Panc1 (cell line): ENCODE measurements around the gene OR56B1.

Experiments used
- CTCF ChIP-seq: fragments of 450-650 bp; IDR thresholded peaks from 2 replicates; pipeline ENCODE4 v1.5.1; 2017; ENCODE audit warnings: mild to moderate bottlenecking
- POLR2AphosphoS5 ChIP-seq: IDR thresholded peaks from 2 replicates; pipeline ENCODE4 v1.6.1; 2012; ENCODE audit warnings: mild to moderate bottlenecking, low read depth, low read length, moderate library complexity
- REST ChIP-seq, 2 experiments: IDR thresholded peaks; 2 replicates each; pipeline ENCODE4 v1.6.1; 2011 to 2012; ENCODE audit warnings: low read depth in 2 of 2, control low read depth in 1 of 2, low read length in 1 of 2, mild to moderate bottlenecking in 1 of 2, moderate library complexity in 1 of 2; ENCODE audit not compliant: insufficient read depth in 1 of 2

GRCh38 chr11:5713695-5714094, 22.6 kb upstream of the OR56B1 start:
- TF ChIP-seq CTCF (no peak), POLR2AphosphoS5 (no peak), REST (IDR thresholded peaks at IDR 0.05; ENCODE audit: insufficient read depth in 1 of 2, low read depth in 2 of 2, low read length in 1 of 2) (no peak)
